WTC11 (cell line): Measurements from ENCODE around the gene ZNF107.

ENCODE experiments used
- AFF4 ChIP-seq: sonication (generic); formaldehyde crosslinking; IDR thresholded peaks from 2 replicates; pipeline ENCODE4 v1.8.1; 2023; ENCODE audit warnings: mild to moderate bottlenecking, missing genetic modification reagents, borderline replicate concordance
- CREB1 ChIP-seq: sonication (generic); formaldehyde crosslinking; IDR thresholded peaks from 2 replicates; pipeline ENCODE4 v1.8.0; 2023; ENCODE audit warnings: mild to moderate bottlenecking, missing genetic modification reagents
- CTCF ChIP-seq: fragments of 200-600 bp; IDR thresholded peaks from 2 replicates; pipeline ENCODE4 v1.8.0; 2022; ENCODE audit warnings: antibody characterized with exemption
- ELF4 ChIP-seq: sonication (generic); formaldehyde crosslinking; IDR thresholded peaks from 2 replicates; pipeline ENCODE4 v1.8.1; 2022; ENCODE audit warnings: low read depth, mild to moderate bottlenecking, moderate library complexity, missing genetic modification reagents
- FOXP4 ChIP-seq: sonication (generic); formaldehyde crosslinking; IDR thresholded peaks from 2 replicates; pipeline ENCODE4 v1.8.0; 2022; ENCODE audit warnings: mild to moderate bottlenecking, missing genetic modification reagents
- HMGXB4 ChIP-seq: sonication (generic); formaldehyde crosslinking; IDR thresholded peaks from 2 replicates; pipeline ENCODE4 v1.8.1; 2023; ENCODE audit warnings: mild to moderate bottlenecking, moderate library complexity, missing genetic modification reagents
- JUN ChIP-seq: sonication (generic); formaldehyde crosslinking; IDR thresholded peaks from 2 replicates; pipeline ENCODE4 v1.8.0; 2023; ENCODE audit warnings: mild to moderate bottlenecking, missing genetic modification reagents
- MAX ChIP-seq: sonication (generic); formaldehyde crosslinking; IDR thresholded peaks from 2 replicates; pipeline ENCODE4 v1.8.0; 2022; ENCODE audit warnings: mild to moderate bottlenecking, missing genetic modification reagents
- SP1 ChIP-seq: sonication (generic); formaldehyde crosslinking; conservative IDR thresholded peaks from 2 replicates; pipeline ENCODE4 v1.8.1; 2022; ENCODE audit warnings: missing genetic modification reagents
- TCF7 ChIP-seq: sonication (generic); formaldehyde crosslinking; IDR thresholded peaks from 2 replicates; pipeline ENCODE4 v1.8.0; 2022; ENCODE audit warnings: mild to moderate bottlenecking, low read depth, missing genetic modification reagents, moderate library complexity
- TEAD1 ChIP-seq: sonication (generic); formaldehyde crosslinking; IDR thresholded peaks from 2 replicates; pipeline ENCODE4 v1.8.0; 2022; ENCODE audit warnings: mild to moderate bottlenecking, missing genetic modification reagents
- TEAD4 ChIP-seq: sonication (generic); formaldehyde crosslinking; IDR thresholded peaks from 2 replicates; pipeline ENCODE4 v1.8.0; 2022; ENCODE audit warnings: mild to moderate bottlenecking, missing genetic modification reagents

- TF ChIP-seq MAX (CRISPR knock-in tag) (no peak), CTCF (no peak; the same call in 1 of the 2 replicates), HMGXB4 (CRISPR knock-in tag) (no peak), TEAD1 (CRISPR knock-in tag) (no peak), TCF7 (CRISPR knock-in tag) (no peak), FOXP4 (no peak), TEAD4 (no peak), AFF4 (CRISPR knock-in tag) (no peak), ELF4 (no peak), SP1 (CRISPR knock-in tag) (no peak), CREB1 (no peak), JUN (no peak)
These were observed 29.5 kb upstream of the ZNF107 start for GRCh38 chr7:64636386-64636785.
